Measurements from ENCODE around the gene HSPA1B.

DNA sequence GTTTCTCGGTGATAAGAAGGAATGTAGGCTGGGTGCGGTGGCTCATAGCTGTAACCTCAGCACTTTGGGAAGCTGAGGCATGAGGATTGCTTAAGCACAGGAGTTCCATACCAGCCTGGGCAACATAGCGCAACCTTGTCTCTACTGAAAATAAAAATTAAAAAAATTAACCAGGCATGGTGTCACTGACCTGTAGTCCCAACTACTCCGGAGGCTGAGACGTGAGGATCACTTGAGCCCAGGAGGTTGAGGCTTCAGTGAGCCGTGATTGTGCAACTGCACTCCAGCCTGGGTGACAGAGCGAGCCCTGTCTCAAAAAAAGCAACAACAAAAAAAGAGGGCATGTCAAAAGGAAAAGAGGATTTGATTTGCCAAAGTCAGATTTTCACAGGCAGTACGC, 31.2 kb downstream of the HSPA1B start:
- TF ChIP-seq SIN3A (IDR thresholded peaks at IDR 0.05; ENCODE audit: low read depth) (no peak), ZNF274 (IDR thresholded peaks at IDR 0.05; ENCODE audit: low read depth, low read length) (no peak), TCF7L2 (IDR thresholded peaks at IDR 0.05; ENCODE audit: borderline replicate concordance, extremely low read depth, insufficient read depth, insufficient read length) (no peak), POLR2A (IDR thresholded peaks at IDR 0.05; ENCODE audit: borderline replicate concordance, extremely low read depth, insufficient read depth, insufficient read length) (no peak), RAD21 (IDR thresholded peaks at IDR 0.05; ENCODE audit: low read depth) (no peak)
- TF ChIP-seq, protein P1, sequence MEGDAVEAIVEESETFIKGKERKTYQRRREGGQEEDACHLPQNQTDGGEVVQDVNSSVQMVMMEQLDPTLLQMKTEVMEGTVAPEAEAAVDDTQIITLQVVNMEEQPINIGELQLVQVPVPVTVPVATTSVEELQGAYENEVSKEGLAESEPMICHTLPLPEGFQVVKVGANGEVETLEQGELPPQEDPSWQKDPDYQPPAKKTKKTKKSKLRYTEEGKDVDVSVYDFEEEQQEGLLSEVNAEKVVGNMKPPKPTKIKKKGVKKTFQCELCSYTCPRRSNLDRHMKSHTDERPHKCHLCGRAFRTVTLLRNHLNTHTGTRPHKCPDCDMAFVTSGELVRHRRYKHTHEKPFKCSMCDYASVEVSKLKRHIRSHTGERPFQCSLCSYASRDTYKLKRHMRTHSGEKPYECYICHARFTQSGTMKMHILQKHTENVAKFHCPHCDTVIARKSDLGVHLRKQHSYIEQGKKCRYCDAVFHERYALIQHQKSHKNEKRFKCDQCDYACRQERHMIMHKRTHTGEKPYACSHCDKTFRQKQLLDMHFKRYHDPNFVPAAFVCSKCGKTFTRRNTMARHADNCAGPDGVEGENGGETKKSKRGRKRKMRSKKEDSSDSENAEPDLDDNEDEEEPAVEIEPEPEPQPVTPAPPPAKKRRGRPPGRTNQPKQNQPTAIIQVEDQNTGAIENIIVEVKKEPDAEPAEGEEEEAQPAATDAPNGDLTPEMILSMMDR (IDR thresholded peaks at IDR 0.05 in 2 of 3, conservative IDR thresholded peaks at IDR 0.05 in 1 of 3; ENCODE audit: borderline replicate concordance in 1 of 3, insufficient read depth in 1 of 3, low read depth in 2 of 3, low read length in 2 of 3): no peak
